WI38 (cell line): ENCODE results near the gene ITGA11.

ENCODE experiments used
- H3K4me3 ChIP-seq: 2 replicates; pipeline ENCODE4 v1.5.1; 2011; ENCODE audit warnings: low read depth, mild to moderate bottlenecking, control low read depth, low read length
- TF ChIP-seq, protein P1 (sequence below): IDR thresholded peaks from 2 replicates; pipeline ENCODE4 v1.5.1; 2012; ENCODE audit warnings: low read depth, mild to moderate bottlenecking, control low read depth, low read length

ITGA11 gene

DNA sequence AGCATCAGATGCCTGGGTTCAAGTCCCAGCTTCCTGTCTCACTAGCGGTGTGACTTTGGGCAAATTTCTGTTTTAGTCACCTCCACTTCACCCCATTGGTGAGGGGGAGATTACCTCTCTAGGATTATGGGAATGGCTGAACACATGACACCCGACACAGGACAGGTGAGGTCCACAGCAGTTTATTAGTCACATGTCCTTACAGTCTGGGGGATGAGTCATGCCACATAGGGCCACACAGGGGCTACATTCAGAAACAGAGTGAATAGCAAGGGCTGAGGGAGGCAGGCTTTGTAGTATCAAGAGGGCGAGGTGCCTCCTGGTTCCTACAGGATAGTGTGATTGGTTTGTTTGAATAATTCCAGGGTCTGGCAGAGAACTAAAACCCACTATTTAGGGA, 15.2 kb upstream of the ITGA11 start:
- TF ChIP-seq, protein P1, sequence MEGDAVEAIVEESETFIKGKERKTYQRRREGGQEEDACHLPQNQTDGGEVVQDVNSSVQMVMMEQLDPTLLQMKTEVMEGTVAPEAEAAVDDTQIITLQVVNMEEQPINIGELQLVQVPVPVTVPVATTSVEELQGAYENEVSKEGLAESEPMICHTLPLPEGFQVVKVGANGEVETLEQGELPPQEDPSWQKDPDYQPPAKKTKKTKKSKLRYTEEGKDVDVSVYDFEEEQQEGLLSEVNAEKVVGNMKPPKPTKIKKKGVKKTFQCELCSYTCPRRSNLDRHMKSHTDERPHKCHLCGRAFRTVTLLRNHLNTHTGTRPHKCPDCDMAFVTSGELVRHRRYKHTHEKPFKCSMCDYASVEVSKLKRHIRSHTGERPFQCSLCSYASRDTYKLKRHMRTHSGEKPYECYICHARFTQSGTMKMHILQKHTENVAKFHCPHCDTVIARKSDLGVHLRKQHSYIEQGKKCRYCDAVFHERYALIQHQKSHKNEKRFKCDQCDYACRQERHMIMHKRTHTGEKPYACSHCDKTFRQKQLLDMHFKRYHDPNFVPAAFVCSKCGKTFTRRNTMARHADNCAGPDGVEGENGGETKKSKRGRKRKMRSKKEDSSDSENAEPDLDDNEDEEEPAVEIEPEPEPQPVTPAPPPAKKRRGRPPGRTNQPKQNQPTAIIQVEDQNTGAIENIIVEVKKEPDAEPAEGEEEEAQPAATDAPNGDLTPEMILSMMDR: no peak
- no peak overlapping the region for H3K4me3 ChIP-seq

DNA sequence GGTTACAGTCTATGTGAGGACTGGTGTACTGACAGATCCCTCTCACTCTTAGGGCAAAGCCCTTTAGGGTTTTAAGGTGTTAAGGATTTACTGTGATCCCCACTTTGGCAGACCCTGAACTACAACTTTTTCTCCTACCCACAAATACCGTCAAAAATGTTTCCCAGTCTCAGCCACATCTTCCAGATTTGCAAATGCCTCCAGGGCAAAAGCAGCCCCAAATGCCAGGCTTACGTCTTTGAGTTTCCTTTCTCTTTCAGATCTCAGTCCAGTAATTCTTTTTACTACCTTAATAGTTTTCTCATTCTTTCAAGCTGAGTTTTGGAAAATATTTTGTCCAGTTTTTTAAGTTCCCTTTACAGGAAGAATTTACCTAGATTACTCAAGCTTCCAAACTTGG, 13.4 kb upstream of the ITGA11 start:
- TF ChIP-seq, protein P1: no peak
- H3K4me3 ChIP-seq: no peak overlapping the region

DNA sequence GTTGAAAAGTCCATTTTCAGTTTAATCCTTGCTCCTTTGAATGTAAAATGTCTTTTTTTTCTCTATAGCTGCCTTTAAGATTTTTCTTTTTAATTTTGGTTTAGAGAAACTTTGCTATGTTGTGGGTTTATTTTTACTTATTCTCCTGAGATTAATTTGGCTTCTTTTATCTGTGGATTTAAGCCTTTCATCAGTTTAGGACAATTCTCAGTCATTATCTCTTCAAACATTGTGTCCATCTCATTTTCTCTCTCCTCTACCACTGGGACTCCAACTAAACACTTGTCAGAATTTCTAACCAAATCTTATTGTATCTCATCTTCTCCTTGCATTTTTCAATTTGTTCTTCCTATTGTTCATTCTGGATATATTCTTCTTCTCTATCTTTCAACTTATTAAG, 12.4 kb upstream of the ITGA11 start:
- TF ChIP-seq, protein P1: no peak
- H3K4me3 ChIP-seq: no peak overlapping the region

DNA sequence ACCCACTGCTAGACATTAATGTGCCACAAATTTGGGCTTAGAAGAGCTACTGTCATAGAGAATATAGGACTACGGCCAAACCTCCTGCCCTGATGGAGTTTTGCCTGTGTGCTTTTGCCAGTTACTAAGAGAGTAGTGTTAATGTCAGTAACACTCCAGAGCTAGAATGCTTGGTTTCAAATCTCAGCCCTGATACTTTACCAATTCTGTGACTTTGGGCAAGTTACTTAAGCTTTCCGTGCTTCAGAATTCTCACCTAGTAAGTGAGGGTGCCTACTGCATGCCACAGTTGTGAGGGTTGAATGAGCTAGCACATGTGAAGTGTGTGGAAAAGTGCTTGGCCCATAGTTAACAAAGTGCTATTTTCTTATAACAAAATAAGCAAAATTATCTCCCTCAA, 10.9 kb upstream of the ITGA11 start:
- TF ChIP-seq, protein P1: no peak

DNA sequence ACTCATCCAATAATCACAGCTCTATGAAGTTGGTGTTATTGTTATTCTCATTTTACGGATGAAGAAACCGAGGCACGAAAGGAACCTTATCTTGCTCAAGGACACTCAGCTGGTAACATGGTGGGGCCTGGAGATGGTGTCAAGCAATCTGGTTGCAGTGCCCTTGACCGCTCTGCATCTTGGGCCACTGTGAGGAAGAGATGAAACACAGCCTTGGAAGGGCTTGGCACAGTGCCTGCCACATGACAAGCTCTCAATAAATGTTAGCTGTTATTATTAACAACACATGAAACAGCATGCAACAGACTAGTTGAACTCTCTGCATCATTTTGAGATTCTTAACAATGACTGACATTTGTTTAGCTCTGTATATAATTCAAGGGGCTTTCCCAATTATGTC, 10.1 kb upstream of the ITGA11 start:
- H3K4me3 ChIP-seq: no peak overlapping the region
- TF ChIP-seq, protein P1: no peak

More for the DNA sequence above, 10.9 kb upstream of the ITGA11 start:
- no peak overlapping the region for H3K4me3 ChIP-seq

DNA sequence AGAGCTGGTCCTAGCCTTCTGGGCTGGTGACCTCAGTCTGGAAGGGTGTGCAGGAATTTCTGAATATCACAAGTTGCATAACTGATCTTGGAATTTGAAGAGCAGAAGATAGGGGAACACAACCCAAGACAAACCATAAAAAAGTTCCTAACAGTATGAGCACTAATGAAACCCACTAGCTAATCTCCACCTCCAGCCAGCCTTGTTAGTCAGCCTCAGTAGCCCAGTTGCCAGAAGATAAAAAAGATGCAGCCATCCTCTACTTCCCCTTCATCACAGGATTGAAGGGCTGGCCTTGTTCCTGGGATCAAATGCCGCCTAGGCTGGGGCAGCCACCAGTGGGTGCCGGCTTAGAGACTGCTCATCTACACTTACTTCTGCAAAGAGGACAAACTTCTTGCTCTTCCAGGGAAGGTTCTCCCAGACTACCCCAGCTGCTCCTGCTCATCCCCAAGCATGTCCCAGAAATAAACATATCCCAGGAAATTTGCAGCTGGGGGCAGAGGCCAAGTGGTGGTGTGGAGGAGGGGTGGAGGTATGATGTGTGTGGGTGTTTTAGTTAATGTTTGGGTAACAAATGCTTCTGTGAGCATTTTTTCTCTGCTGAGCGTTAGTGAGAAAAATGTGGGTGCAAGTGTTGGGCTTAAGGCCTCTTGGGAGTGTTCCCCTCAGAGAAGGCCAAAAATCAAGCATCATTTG, 9.2 kb upstream of the ITGA11 start:
- no peak overlapping the region for H3K4me3 ChIP-seq
- TF ChIP-seq, protein P1: no peak

DNA sequence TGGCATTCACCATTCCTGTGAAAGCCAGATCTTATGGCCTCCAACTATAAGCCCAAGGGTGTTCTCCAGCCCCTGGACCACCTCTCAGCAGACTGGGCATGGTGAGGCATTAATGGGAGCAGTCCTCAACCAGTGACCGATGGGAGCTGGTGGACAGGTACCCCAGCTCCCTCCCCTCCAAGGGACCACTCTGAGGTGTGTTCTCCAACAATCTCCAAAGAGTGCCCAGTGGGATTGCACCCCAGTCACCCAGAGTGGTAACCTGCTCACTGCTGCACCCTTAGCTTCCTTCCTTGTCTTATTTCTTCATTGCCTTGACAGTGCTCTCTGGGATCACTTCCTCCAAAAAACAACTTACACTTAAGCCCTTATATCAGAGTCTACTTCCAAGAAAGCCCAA, 8.2 kb upstream of the ITGA11 start:
- TF ChIP-seq, protein P1: no peak
- H3K4me3 ChIP-seq: no peak overlapping the region
